ENCODE results near the gene GABBR2. TPM values are rescaled to one million over a fixed set of nuclear protein-coding genes. Genes with fewer than 3 reads are reported as not detected.
A peak's percentile ranks its signal among the peaks of the same experiment; 100 is the strongest.

Gene GABBR2
- total and polyA plus RNA-seq, 9 of the 15 experiments (the other 6 are each of a cell fraction or from before 2014, with no cell fraction given) = 0.15 to 1.9 (median 0.32) TPM

DNA sequence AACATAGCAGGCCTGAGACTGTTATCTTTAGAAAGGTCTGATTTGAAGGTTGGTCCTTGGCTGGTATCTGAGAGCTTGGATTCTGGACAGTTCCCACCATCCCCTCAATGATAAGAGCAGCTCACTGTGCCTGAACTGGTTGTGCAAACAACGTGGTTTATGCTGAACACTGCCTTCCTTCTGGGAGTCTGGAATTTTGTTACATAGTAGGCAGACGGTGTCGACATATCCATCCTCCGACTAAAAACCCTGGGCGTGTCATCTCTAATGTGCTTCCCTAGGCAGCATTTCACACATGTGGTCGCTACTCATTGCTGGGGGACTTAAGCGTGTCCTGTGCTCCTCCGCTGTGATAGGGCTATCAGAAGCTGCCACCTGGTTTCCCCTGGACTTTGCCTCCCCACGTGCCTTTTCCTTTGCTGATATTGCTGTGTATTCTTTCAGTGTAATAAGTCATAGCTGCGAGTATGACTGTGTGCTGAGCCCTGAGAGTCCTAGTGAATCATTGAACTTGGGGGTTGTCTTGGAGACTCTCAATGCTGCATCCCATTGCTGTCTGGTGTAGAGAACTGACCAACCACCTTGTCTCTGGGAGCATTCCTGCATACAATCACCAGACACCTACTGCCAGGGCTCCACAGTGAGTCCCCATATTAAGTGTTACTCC is 334.2 kb downstream of the GABBR2 start (continued):
- TF ChIP-seq HCFC1 (IDR thresholded peaks at IDR 0.05; ENCODE audit: low read depth, low read length) (peak; percentile 46; the same call in 1 of the 2 replicates), ETV1 (tag; conservative IDR thresholded peaks at IDR 0.05; ENCODE audit: low read depth) (no peak), TOE1 (IDR thresholded peaks at IDR 0.05; ENCODE audit: borderline replicate concordance) (peak; percentile 72; the same call in 1 of the 2 replicates), TOE1 (CRISPR knock-in tag; IDR thresholded peaks at IDR 0.05; ENCODE audit: borderline replicate concordance, low read depth) (no peak), CEBPB (tag; IDR thresholded peaks at IDR 0.05) (peak; percentile 90), TRIM24 (IDR thresholded peaks at IDR 0.05) (peak; percentile 82 to 92), SNIP1 (IDR thresholded peaks at IDR 0.05; ENCODE audit: low read depth) (no peak), KHSRP (IDR thresholded peaks at IDR 0.05) (0 out of 2 replicates have a peak, but pooled peaks have one; percentile 26), SOX6 (IDR thresholded peaks at IDR 0.05) (peak; percentile 86), HSF4 (CRISPR knock-in tag; IDR thresholded peaks at IDR 0.05; ENCODE audit: borderline replicate concordance) (no peak), CTBP1 (IDR thresholded peaks at IDR 0.05; ENCODE audit: borderline replicate concordance) (peak; percentile 86), ZNF239 (CRISPR knock-in tag; IDR thresholded peaks at IDR 0.05) (no peak), POLR2A (conservative IDR thresholded peaks at IDR 0.05) (0 out of 2 replicates have a peak, but pooled peaks have one; percentile 31), GATAD2A (IDR thresholded peaks at IDR 0.05) (0 out of 2 replicates have a peak, but pooled peaks have one; percentile 8), MIER1 (IDR thresholded peaks at IDR 0.05; ENCODE audit: low read depth) (0 out of 2 replicates have a peak, but pooled peaks have one; percentile 46), MCM5 (IDR thresholded peaks at IDR 0.05; ENCODE audit: low read depth) (no peak), KDM2B (CRISPR knock-in tag; IDR thresholded peaks at IDR 0.05) (no peak), ZNF133 (CRISPR knock-in tag; IDR thresholded peaks at IDR 0.05) (no peak), NUFIP1 (IDR thresholded peaks at IDR 0.05; ENCODE audit: partially characterized antibody) (peak; percentile 46), SMAD1 (IDR thresholded peaks at IDR 0.05; ENCODE audit: low read depth, low read length, partially characterized antibody) (peak; percentile 14)
- TF ChIP-seq, protein P1, sequence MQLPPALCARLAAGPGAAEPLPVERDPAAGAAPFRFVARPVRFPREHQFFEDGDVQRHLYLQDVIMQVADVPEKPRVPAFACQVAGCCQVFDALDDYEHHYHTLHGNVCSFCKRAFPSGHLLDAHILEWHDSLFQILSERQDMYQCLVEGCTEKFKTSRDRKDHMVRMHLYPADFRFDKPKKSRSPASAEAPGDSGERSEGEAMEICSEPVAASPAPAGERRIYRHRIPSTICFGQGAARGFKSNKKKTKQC (CRISPR knock-in tag; IDR thresholded peaks at IDR 0.05) = 0 out of 2 replicates have a peak, but pooled peaks have one; percentile 60
- TF ChIP-seq, protein P2, sequence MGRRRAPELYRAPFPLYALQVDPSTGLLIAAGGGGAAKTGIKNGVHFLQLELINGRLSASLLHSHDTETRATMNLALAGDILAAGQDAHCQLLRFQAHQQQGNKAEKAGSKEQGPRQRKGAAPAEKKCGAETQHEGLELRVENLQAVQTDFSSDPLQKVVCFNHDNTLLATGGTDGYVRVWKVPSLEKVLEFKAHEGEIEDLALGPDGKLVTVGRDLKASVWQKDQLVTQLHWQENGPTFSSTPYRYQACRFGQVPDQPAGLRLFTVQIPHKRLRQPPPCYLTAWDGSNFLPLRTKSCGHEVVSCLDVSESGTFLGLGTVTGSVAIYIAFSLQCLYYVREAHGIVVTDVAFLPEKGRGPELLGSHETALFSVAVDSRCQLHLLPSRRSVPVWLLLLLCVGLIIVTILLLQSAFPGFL (CRISPR knock-in tag; IDR thresholded peaks at IDR 0.05) = no peak
- TF ChIP-seq, protein P3, sequence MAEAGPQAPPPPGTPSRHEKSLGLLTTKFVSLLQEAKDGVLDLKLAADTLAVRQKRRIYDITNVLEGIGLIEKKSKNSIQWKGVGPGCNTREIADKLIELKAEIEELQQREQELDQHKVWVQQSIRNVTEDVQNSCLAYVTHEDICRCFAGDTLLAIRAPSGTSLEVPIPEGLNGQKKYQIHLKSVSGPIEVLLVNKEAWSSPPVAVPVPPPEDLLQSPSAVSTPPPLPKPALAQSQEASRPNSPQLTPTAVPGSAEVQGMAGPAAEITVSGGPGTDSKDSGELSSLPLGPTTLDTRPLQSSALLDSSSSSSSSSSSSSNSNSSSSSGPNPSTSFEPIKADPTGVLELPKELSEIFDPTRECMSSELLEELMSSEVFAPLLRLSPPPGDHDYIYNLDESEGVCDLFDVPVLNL (CRISPR knock-in tag; IDR thresholded peaks at IDR 0.05; ENCODE audit: low read depth) = no peak
- TF ChIP-seq, protein P4, sequence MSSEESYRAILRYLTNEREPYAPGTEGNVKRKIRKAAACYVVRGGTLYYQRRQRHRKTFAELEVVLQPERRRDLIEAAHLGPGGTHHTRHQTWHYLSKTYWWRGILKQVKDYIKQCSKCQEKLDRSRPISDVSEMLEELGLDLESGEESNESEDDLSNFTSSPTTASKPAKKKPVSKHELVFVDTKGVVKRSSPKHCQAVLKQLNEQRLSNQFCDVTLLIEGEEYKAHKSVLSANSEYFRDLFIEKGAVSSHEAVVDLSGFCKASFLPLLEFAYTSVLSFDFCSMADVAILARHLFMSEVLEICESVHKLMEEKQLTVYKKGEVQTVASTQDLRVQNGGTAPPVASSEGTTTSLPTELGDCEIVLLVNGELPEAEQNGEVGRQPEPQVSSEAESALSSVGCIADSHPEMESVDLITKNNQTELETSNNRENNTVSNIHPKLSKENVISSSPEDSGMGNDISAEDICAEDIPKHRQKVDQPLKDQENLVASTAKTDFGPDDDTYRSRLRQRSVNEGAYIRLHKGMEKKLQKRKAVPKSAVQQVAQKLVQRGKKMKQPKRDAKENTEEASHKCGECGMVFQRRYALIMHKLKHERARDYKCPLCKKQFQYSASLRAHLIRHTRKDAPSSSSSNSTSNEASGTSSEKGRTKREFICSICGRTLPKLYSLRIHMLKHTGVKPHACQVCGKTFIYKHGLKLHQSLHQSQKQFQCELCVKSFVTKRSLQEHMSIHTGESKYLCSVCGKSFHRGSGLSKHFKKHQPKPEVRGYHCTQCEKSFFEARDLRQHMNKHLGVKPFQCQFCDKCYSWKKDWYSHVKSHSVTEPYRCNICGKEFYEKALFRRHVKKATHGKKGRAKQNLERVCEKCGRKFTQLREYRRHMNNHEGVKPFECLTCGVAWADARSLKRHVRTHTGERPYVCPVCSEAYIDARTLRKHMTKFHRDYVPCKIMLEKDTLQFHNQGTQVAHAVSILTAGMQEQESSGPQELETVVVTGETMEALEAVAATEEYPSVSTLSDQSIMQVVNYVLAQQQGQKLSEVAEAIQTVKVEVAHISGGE (CRISPR knock-in tag; IDR thresholded peaks at IDR 0.05) = 0 out of 6 replicates have a peak, but pooled peaks of 1 of the 3 experiments have one; percentile 35

All from K562 (cell line).